ENCODE data around the gene HOXB6.

The HOXB6 gene

GRCh38 chr17:48553190-48553547 is 51.6 kb downstream of the HOXB6 start:
- no peak for DNase-seq (ENCODE audit: low read depth in 2 of 2)

- no peak for DNase-seq (ENCODE audit: low read depth in 2 of 2)
Measured at GRCh38 chr17:48552466-48553189, 52.2 kb downstream of the HOXB6 start.

- no peak for DNase-seq (ENCODE audit: low read depth in 2 of 2)
Measured at GRCh38 chr17:48551596-48552465, 53.0 kb downstream of the HOXB6 start.

- DNase-seq (ENCODE audit: low read depth in 2 of 2) = no peak
Measured at GRCh38 chr17:48551214-48551555, 53.6 kb downstream of the HOXB6 start.

- no peak for DNase-seq (ENCODE audit: low read depth in 2 of 2)
Measured at GRCh38 chr17:48550502-48551213, 54.1 kb downstream of the HOXB6 start.

- DNase-seq (ENCODE audit: low read depth in 2 of 2) = no peak
Measured at GRCh38 chr17:48549914-48550501, 54.8 kb downstream of the HOXB6 start.

- DNase-seq (ENCODE audit: low read depth in 2 of 2) = no peak
Measured at GRCh38 chr17:48549281-48549630, 55.5 kb downstream of the HOXB6 start.

GRCh38 chr17:48548523-48549280 is 56.1 kb downstream of the HOXB6 start:
- DNase-seq (ENCODE audit: low read depth in 2 of 2) = no peak

GRCh38 chr17:48547808-48548522 is 56.8 kb downstream of the HOXB6 start:
- no peak for DNase-seq (ENCODE audit: low read depth in 2 of 2)

GRCh38 chr17:48546924-48547807 is 57.6 kb downstream of the HOXB6 start:
- DNase-seq (ENCODE audit: low read depth in 2 of 2) = no peak

- no peak for DNase-seq (ENCODE audit: low read depth in 2 of 2)
Measured at GRCh38 chr17:48546137-48546923, 58.5 kb downstream of the HOXB6 start.

All from stimulated activated CD4-positive, alpha-beta T cell treated with anti-CD3 and anti-CD28 coated beads, Interleukin-15, amount 100 ng/mL, for 48 hours (primary cell).